Endodermal cell (in vitro differentiated cells): Measurements from ENCODE around the gene NHERF1. TPM values are rescaled to one million over a fixed set of nuclear protein-coding genes. Genes with fewer than 3 reads are reported as not detected.

Experiments
- DNase-seq: peaks from one replicate; pipeline ENCODE4 v3.0.0-alpha.2; 2017
- H3K27ac ChIP-seq: 2 replicates; pipeline ENCODE4 v1.5.1; 2013; ENCODE audit warnings: mild to moderate bottlenecking, low read depth, low read length, moderate library complexity
- H3K27me3 ChIP-seq: 2 replicates; pipeline ENCODE4 v1.6.1; 2013; ENCODE audit warnings: mild to moderate bottlenecking, low read length, moderate library complexity; ENCODE audit not compliant: insufficient read depth, control insufficient read depth, poor library complexity, severe bottlenecking
- H3K36me3 ChIP-seq: 2 replicates; pipeline ENCODE4 v1.7.0; 2013; ENCODE audit warnings: mild to moderate bottlenecking, low read length, moderate library complexity; ENCODE audit not compliant: control insufficient read depth, insufficient read depth
- H3K4me1 ChIP-seq: one replicate; pipeline ENCODE4 v1.7.0; 2013; ENCODE audit warnings: low read length; ENCODE audit not compliant: control insufficient read depth, insufficient read depth
- H3K4me3 ChIP-seq: 2 replicates; pipeline ENCODE4 v1.5.1; 2013; ENCODE audit warnings: mild to moderate bottlenecking, low read length, moderate library complexity
- H3K9ac ChIP-seq: 2 replicates; pipeline ENCODE4 v1.6.1; 2013; ENCODE audit warnings: mild to moderate bottlenecking, low read length, moderate library complexity; ENCODE audit not compliant: poor library complexity, severe bottlenecking; ENCODE audit errors: extremely low read depth
- H3K9me3 ChIP-seq: 2 replicates; pipeline ENCODE4 v1.6.1; 2013; ENCODE audit warnings: mild to moderate bottlenecking, low read length, moderate library complexity; ENCODE audit not compliant: control insufficient read depth
- H3K27ac Mint-ChIP-seq: 2 replicates; pipeline ENCODE4 v1.8.0; 2020; ENCODE audit warnings: mixed read lengths
- H3K27me3 Mint-ChIP-seq: 2 replicates; pipeline ENCODE4 v1.8.0; 2021; ENCODE audit warnings: mild to moderate bottlenecking, mixed read lengths; ENCODE audit not compliant: insufficient read depth
- H3K36me3 Mint-ChIP-seq: 2 replicates; pipeline ENCODE4 v1.8.0; 2020; ENCODE audit warnings: low read depth, mixed read lengths
- H3K4me1 Mint-ChIP-seq: 2 replicates; pipeline ENCODE4 v1.8.0; 2020; ENCODE audit warnings: mixed read lengths
- H3K4me3 Mint-ChIP-seq: 2 replicates; pipeline ENCODE4 v1.8.0; 2020; ENCODE audit warnings: mild to moderate bottlenecking, moderate library complexity, mixed read lengths
- H3K9me3 Mint-ChIP-seq: 2 replicates; pipeline ENCODE4 v1.8.0; 2020; ENCODE audit warnings: mild to moderate bottlenecking, mixed read lengths
- WGBS, 2 experiments: methylation state at CpG; one replicate each; pipeline versions ENCODE4 v1.1.5 to v1.1.7; 2013; ENCODE audit warnings: missing lambda C conversion rate in 2 of 2, mixed read lengths in 1 of 2; ENCODE audit not compliant: insufficient coverage in 1 of 2, insufficient read length in 1 of 2; 5-methylcytosine and 5-hydroxymethylcytosine counted together
- total RNA-seq, 2 donors: library from RNA; stranded (reverse); fragmentation: NEBNext Ultra II Directional in 1 of 2; extraction: Animal tissue kit (Norgen Biotek cat#: 25700) in 1 of 2; gene quantifications; 2 replicates in 1 of 2; 3 replicates in 1 of 2; pipeline ENCODE4 v1.2.1, GENCODE V29; 2021
- TF ChIP-seq, protein P1 (sequence below): fragments of 200-600 bp; sonication (generic); conservative IDR thresholded peaks from 2 replicates; pipeline ENCODE4 v1.5.0; 2021; ENCODE audit warnings: antibody characterized with exemption, mild to moderate bottlenecking

The NHERF1 gene
- total RNA-seq, 2 donors from 2014 or later = 116 to 138 TPM

DNA sequence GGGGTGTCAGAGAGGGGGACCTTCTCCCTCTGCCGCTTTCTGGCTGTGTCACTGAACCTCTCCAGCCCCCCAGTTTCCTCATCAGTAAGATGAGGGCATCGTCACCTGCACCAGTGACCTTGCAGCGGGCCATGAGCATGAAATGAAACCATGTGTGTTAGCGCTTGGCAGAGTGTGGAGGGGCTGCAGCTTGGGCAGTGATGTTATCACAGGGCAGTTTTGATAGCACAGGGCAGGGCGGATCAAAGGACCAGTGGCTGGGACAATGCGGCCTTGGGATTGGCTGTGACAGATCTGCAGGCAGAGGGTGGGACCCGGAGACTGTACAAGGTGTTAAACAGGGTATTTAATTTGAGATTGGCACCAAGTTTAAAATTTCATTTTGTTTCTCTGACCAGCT, 66.6 kb downstream of the NHERF1 start:
- Histone ChIP-seq H3K9ac (no peak overlapping the region), H3K27ac (no peak overlapping the region), H3K4me3 (no peak overlapping the region), H3K27me3 (no peaks in the 10 kb centered on the region), H3K36me3 (peaks cover 11% of the 10 kb centered on the region), H3K9me3 (no peaks in the 10 kb centered on the region), H3K4me1 (peaks cover 8% of the 10 kb centered on the region)
- Mint-ChIP-seq H3K36me3 (peaks cover 47% of the 10 kb centered on the region), H3K27ac (no peak overlapping the region), H3K27me3 (no peaks in the 10 kb centered on the region), H3K9me3 (no peaks in the 10 kb centered on the region), H3K4me3 (no peak overlapping the region), H3K4me1 (peaks cover 8% of the 10 kb centered on the region)
- DNase-seq = no peak
- TF ChIP-seq, protein P1, sequence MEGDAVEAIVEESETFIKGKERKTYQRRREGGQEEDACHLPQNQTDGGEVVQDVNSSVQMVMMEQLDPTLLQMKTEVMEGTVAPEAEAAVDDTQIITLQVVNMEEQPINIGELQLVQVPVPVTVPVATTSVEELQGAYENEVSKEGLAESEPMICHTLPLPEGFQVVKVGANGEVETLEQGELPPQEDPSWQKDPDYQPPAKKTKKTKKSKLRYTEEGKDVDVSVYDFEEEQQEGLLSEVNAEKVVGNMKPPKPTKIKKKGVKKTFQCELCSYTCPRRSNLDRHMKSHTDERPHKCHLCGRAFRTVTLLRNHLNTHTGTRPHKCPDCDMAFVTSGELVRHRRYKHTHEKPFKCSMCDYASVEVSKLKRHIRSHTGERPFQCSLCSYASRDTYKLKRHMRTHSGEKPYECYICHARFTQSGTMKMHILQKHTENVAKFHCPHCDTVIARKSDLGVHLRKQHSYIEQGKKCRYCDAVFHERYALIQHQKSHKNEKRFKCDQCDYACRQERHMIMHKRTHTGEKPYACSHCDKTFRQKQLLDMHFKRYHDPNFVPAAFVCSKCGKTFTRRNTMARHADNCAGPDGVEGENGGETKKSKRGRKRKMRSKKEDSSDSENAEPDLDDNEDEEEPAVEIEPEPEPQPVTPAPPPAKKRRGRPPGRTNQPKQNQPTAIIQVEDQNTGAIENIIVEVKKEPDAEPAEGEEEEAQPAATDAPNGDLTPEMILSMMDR = no peak
- 95 to 98% methylated on average over 7 of the region's 7 CpGs for whole genome bisulfite sequencing, 2 experiments

GRCh38 chr17:74815550-74816370, 67.3 kb downstream of the NHERF1 start:
- TF ChIP-seq, protein P1 = peak; percentile 77
- Histone ChIP-seq H3K27ac (no peak overlapping the region), H3K9me3 (no peaks in the 10 kb centered on the region), H3K4me3 (no peak overlapping the region), H3K9ac (no peak overlapping the region), H3K27me3 (no peaks in the 10 kb centered on the region), H3K4me1 (peaks cover 8% of the 10 kb centered on the region), H3K36me3 (peaks cover 9% of the 10 kb centered on the region)
- no peak overlapping the region for H3K27ac Mint-ChIP-seq
- H3K27me3 Mint-ChIP-seq = no peaks in the 10 kb centered on the region
- no peak overlapping the region for H3K4me3 Mint-ChIP-seq
- H3K9me3 Mint-ChIP-seq = no peaks in the 10 kb centered on the region
- peak; percentile 92 for DNase-seq
- H3K4me1 Mint-ChIP-seq = peaks cover 8% of the 10 kb centered on the region
- 86 to 93% methylated on average over 12 to 15 of the region's 15 CpGs for WGBS, 2 experiments
- H3K36me3 Mint-ChIP-seq = peaks cover 50% of the 10 kb centered on the region

DNA sequence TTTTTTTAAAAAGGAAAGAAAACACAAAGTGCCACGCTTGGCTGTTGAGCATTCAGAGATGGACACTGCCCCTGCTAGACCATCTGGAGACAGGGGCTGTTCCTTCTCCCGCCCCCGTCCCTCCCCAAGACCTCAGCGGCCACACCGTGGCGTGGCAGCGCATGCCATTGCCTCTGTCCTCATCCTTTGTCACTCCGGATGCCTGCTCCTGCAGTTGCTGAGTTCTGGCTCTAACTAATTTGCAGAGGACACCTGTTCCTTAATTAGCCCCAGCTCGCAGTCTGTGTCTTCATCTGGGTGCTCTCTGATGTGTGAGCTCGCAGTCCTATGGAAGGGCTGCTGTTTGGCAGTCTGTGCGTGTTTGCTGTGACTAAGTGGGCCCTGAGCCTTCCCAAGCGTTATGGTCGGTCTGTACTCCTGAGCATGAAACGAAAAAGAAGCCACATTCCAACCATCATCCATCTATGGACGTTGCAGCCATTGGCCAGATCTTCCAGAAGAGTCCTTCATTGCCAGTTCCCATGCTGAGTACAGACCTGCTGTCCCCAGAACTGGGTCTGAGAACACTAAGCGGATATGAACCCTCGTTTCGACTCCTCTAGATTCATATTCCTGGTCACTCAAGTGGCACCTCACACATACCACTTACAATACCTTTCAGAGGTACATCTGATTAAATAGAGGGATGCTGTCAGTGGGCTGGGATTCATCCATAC, 68.6 kb downstream of the NHERF1 start:
- DNase-seq = no peak
- Histone ChIP-seq H3K9ac (no peak overlapping the region), H3K9me3 (no peaks in the 10 kb centered on the region), H3K27me3 (no peaks in the 10 kb centered on the region), H3K4me1 (peaks cover 8% of the 10 kb centered on the region), H3K4me3 (no peak overlapping the region), H3K27ac (no peak overlapping the region), H3K36me3 (peaks cover 7% of the 10 kb centered on the region)
- H3K36me3 Mint-ChIP-seq = peaks cover 46% of the 10 kb centered on the region
- no peaks in the 10 kb centered on the region for H3K27me3 Mint-ChIP-seq
- no peaks in the 10 kb centered on the region for H3K9me3 Mint-ChIP-seq
- WGBS, 2 experiments = 92 to 94% methylated on average over 11 to 17 of the region's 18 CpGs
- H3K27ac Mint-ChIP-seq = no peak overlapping the region
- H3K4me1 Mint-ChIP-seq = peaks cover 6% of the 10 kb centered on the region
- no peak overlapping the region for H3K4me3 Mint-ChIP-seq
- TF ChIP-seq, protein P1 = no peak
